ENCODE data around the gene EML2.

- TF ChIP-seq CTCF (IDR thresholded peaks at IDR 0.05) (no peak), POLR2A (IDR thresholded peaks at IDR 0.05) (no peak)
These were observed 29.2 kb upstream of the EML2 start for GRCh38 chr19:45668342-45668871.
